GM12875 (cell line): ENCODE data around the gene RPS6KA5.
"Not testable (repeated sequence)": the region's sequence is repeated elsewhere in the genome, so short reads cannot be mapped to it uniquely, and the experiment has no call there.

Experiments
- H3K4me3 ChIP-seq: one replicate; pipeline ENCODE4 v1.5.1; 2011; ENCODE audit warnings: low read depth, low read length, control low read depth
- CTCF ChIP-seq: IDR thresholded peaks from 2 replicates; pipeline ENCODE4 v1.5.1; 2011; ENCODE audit warnings: low read depth, mild to moderate bottlenecking, control low read depth, inconsistent platforms, low read length, moderate library complexity, borderline replicate concordance; ENCODE audit not compliant: insufficient read depth

The RPS6KA5 gene

GRCh38 chr14:91040545-91040944 is 19.9 kb downstream of the RPS6KA5 start:
- H3K4me3 ChIP-seq, result no peak overlapping the region
- no peak for TF ChIP-seq CTCF

DNA sequence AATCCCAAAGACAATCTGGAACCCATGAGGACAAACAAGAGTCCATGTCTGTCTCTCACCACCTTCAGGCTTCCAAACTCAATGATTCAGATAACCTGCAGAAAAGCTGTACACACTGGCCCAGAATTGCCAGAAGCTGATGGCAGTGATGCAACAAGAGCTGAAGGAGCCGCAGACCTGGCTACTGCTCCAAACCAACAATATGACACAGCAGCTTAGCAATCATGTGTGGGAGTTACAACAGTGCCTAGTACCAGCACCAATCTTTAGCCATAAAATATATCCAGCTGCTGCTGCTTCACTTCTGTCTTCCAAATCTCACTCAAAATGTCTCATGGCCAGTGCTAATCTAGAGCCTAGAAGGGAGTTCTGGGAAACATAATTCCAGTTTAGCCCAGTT is 22.0 kb downstream of the RPS6KA5 start:
- no peak overlapping the region for H3K4me3 ChIP-seq
- no peak for TF ChIP-seq CTCF

- no peak for TF ChIP-seq CTCF
- no peak overlapping the region for H3K4me3 ChIP-seq
Measured at GRCh38 chr14:91036741-91037469, 23.5 kb downstream of the RPS6KA5 start.

- no peak for TF ChIP-seq CTCF
- H3K4me3 ChIP-seq, result no peak overlapping the region
Measured at GRCh38 chr14:91035855-91036254, 24.6 kb downstream of the RPS6KA5 start.

DNA sequence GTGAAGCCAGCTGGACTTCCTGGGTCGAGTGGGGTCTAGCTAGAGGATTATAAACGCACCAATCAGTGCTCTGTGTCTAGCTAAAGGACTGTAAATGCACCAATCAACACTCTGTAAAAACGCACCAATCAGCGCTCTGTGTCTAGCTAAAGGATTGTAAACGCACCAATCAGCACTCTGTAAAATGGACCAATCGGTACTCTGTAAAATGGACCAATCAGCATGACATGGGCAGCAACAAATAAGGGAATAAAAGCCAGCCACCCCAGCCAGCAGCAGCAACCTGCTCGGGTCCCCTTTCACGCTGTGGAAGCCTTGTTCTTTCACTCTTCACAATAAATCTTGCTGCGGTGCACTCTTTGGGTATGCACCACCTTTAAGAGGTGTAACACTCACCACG is 26.1 kb downstream of the RPS6KA5 start:
- not testable (repeated sequence) for H3K4me3 ChIP-seq

- no peak overlapping the region for H3K4me3 ChIP-seq
- no peak for TF ChIP-seq CTCF
Measured at GRCh38 chr14:91032248-91032647, 28.2 kb downstream of the RPS6KA5 start.

DNA sequence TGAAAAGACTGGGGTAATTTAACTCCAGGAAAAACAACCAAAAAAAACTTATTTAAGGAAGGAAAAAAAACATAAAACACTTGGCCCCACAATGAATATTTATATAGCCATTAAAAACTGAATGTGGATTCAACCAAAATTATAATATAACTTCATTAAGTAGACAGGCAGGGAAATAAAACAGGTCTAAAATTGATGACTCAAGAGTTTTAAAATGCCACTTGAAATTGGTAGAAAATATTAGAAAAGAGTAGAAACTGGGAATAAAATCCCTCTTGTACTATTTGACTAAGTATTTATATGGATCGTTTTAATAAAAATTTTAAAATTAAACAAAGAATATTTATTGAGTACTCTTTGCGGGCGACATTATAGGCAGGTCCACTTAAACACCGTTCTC is 28.8 kb downstream of the RPS6KA5 start:
- TF ChIP-seq CTCF, result no peak
- no peak overlapping the region for H3K4me3 ChIP-seq

DNA sequence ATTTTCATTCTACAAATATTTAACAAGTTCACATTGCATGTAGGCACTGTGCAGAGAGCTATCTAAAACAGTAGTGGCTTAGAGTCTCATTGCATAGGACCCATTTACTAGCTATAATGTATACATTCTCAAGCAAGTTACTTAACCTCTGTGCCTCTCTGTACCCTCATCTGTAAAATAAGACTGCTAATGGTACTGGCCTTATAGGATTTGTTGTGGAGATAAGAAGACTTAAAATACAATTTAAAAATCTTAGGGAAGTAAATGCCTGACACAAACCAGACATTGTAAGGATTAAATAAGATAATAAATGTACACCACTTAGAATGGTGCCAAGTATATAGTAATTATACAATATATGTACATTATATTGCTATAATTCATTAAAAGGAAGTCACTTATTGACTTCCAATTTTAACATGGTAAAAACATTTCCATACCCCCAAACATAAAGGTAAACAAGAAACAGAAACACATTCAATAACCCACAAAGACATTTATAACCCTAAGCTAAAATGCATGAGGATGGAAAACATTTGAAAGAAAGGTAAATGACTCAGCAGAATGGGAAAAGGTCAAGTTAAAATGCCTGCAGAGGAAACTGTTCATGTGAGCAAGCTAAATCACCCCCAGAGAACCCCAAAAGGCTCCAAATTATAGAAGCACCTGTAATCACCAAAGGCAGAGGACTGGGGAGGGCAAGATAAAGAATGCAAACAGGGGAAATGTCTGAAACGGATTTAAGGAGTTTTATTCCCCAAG is 30.8 kb downstream of the RPS6KA5 start:
- no peak overlapping the region for H3K4me3 ChIP-seq
- TF ChIP-seq CTCF, result no peak
